Stimulated activated CD8-positive, alpha-beta memory T cell treated with anti-CD3 and anti-CD28 coated beads, Interleukin-7, amount 100 ng/mL, for 4 hours (primary cell): Measurements from ENCODE around the gene KLF2.

Source experiments
- DNase-seq, 2 donors: peaks; one replicate each; pipeline ENCODE4 v3.0.0-alpha.2; 2020; ENCODE audit warnings: low read depth in 2 of 2

Gene KLF2

GRCh38 chr19:16306728-16307402 is 17.8 kb upstream of the KLF2 start:
- no peak for DNase-seq

GRCh38 chr19:16308081-16308480 is 16.5 kb upstream of the KLF2 start:
- no peak for DNase-seq

- no peak for DNase-seq
These were observed 15.0 kb upstream of the KLF2 start for GRCh38 chr19:16309643-16310042.

GRCh38 chr19:16315825-16316505 is 8.7 kb upstream of the KLF2 start:
- no peak for DNase-seq

- DNase-seq = no peak
These were observed 8.1 kb upstream of the KLF2 start for GRCh38 chr19:16316506-16316882.

- no peak for DNase-seq
These were observed 5.1 kb upstream of the KLF2 start for GRCh38 chr19:16319481-16319880.

- DNase-seq = no peak
These were observed 3.6 kb upstream of the KLF2 start for GRCh38 chr19:16320987-16321386.

- DNase-seq = peak in 1 of 2 donors; percentile 54
These were observed 518 bp downstream of the KLF2 start for GRCh38 chr19:16325161-16325527.

GRCh38 chr19:16325641-16326400 is 1.2 kb downstream of the KLF2 start:
- peak; percentile 15 to 51 for DNase-seq

GRCh38 chr19:16326401-16327168 is 2.0 kb downstream of the KLF2 start:
- peak in 1 of 2 donors; percentile 20 for DNase-seq

GRCh38 chr19:16327169-16327475 is 2.5 kb downstream of the KLF2 start:
- DNase-seq = no peak

- no peak for DNase-seq
These were observed 2.9 kb downstream of the KLF2 start for GRCh38 chr19:16327501-16327900.

GRCh38 chr19:16327911-16328823 is 3.5 kb downstream of the KLF2 start:
- peak in 1 of 2 donors; percentile 28 for DNase-seq

GRCh38 chr19:16328824-16329482 is 4.3 kb downstream of the KLF2 start:
- peak in 1 of 2 donors; percentile 31 for DNase-seq

- peak; percentile 95 for DNase-seq
These were observed 5.8 kb downstream of the KLF2 start for GRCh38 chr19:16330368-16330801.

GRCh38 chr19:16330806-16331690 is 6.4 kb downstream of the KLF2 start:
- DNase-seq = no peak

- DNase-seq = no peak
These were observed 8.5 kb downstream of the KLF2 start for GRCh38 chr19:16333001-16333586.

GRCh38 chr19:16334411-16334810 is 9.8 kb downstream of the KLF2 start:
- DNase-seq = no peak

- peak in 1 of 2 donors; percentile 49 for DNase-seq
These were observed 10.6 kb downstream of the KLF2 start for GRCh38 chr19:16335226-16335625.
